GM12892 (cell line): ENCODE results near the gene NPS.

Source experiments
- POLR2A ChIP-seq: IDR thresholded peaks from 2 replicates; pipeline ENCODE4 v1.6.1; 2011; ENCODE audit warnings: low read depth, low read length, control low read depth
- POLR2AphosphoS5 ChIP-seq: IDR thresholded peaks from 2 replicates; pipeline ENCODE4 v1.6.1; 2011; ENCODE audit warnings: low read depth, low read length, control low read depth
- TAF1 ChIP-seq: IDR thresholded peaks from 2 replicates; pipeline ENCODE4 v1.6.1; 2011; ENCODE audit warnings: low read depth, mild to moderate bottlenecking, control low read depth, low read length, borderline replicate concordance

DNA sequence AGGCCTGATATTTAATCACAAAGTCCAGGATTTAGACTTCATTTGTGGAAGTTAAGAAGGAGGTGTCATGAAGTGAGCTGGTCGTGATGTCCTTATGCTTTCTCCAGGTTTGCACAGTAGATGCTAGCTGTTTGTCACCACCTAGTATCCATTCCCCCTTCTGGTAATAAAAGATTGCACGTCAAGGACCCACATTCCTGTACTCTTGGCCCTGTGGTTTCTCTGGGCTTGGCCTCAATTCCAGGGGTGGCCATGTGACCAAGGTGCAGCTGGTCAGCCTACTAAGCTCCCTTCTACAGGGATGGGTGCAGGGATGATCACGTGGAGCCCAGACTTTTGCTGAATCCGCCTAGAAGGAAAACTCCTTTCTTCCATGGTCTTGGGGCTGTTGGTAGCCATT is 16.5 kb downstream of the NPS start:
- TF ChIP-seq POLR2AphosphoS5 (no peak), POLR2A (no peak), TAF1 (no peak)
